GM19099 (cell line): ENCODE results near the gene RBM5.

Source experiments
- POLR2A ChIP-seq: IDR thresholded peaks from 3 replicates; pipeline ENCODE4 v1.6.1; 2011; ENCODE audit warnings: low read depth; ENCODE audit not compliant: insufficient read length; ENCODE audit errors: extremely low read depth

The RBM5 gene

GRCh38 chr3:50158530-50159146 lies 69.9 kb downstream of the RBM5 start:
- TF ChIP-seq POLR2A = no peak

GRCh38 chr3:50160561-50160983 lies 71.9 kb downstream of the RBM5 start:
- no peak for TF ChIP-seq POLR2A

GRCh38 chr3:50161320-50161719 lies 72.6 kb downstream of the RBM5 start:
- no peak for TF ChIP-seq POLR2A

- TF ChIP-seq POLR2A = no peak
These were observed 73.5 kb downstream of the RBM5 start for GRCh38 chr3:50162034-50162883.

GRCh38 chr3:50163572-50164455 lies 75.1 kb downstream of the RBM5 start:
- TF ChIP-seq POLR2A = no peak

GRCh38 chr3:50164481-50164880 lies 75.8 kb downstream of the RBM5 start:
- no peak for TF ChIP-seq POLR2A

- TF ChIP-seq POLR2A = no peak
These were observed 76.5 kb downstream of the RBM5 start for GRCh38 chr3:50164984-50165909.

- no peak for TF ChIP-seq POLR2A
These were observed 77.3 kb downstream of the RBM5 start for GRCh38 chr3:50165910-50166538.

GRCh38 chr3:50166620-50167019 lies 77.9 kb downstream of the RBM5 start:
- TF ChIP-seq POLR2A = no peak

- no peak for TF ChIP-seq POLR2A
These were observed 78.5 kb downstream of the RBM5 start for GRCh38 chr3:50167069-50167840.

- TF ChIP-seq POLR2A = no peak
These were observed 79.1 kb downstream of the RBM5 start for GRCh38 chr3:50167841-50168209.

GRCh38 chr3:50168388-50168787 lies 79.7 kb downstream of the RBM5 start:
- TF ChIP-seq POLR2A = no peak
